NCI-H2107 (cell line): ENCODE results near the gene TNPO2.
"Not testable (repeated sequence)": the region's sequence is repeated elsewhere in the genome, so short reads cannot be mapped to it uniquely, and the experiment has no call there.

Source experiments
- DNase-seq: peaks from one replicate; lab custom pipeline; 2025; lab: John Stamatoyannopoulos, UW

Gene TNPO2

GRCh38 chr19:12705169-12705568 lies 18.6 kb downstream of the TNPO2 start:
- DNase-seq: no peak

DNA sequence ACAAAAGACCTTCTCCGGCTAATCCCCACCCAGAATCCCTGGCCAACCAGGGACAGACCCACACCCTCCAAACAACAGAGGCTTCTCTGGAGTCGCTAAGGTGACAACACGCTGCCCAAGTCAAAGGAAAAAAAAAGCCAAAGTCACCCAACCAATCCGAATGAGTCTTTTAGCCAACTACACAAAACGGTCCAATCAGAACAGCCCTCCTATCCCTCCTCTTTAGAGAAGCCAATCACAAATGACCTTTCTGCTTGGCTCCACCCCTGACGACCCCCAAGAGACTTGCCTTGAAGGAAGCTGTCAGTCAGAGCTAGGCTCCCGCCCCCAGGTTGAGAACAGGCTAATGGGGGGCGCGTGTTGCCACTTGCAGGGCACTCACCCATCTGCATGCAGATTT lies 20.7 kb downstream of the TNPO2 start:
- DNase-seq: no peak

DNA sequence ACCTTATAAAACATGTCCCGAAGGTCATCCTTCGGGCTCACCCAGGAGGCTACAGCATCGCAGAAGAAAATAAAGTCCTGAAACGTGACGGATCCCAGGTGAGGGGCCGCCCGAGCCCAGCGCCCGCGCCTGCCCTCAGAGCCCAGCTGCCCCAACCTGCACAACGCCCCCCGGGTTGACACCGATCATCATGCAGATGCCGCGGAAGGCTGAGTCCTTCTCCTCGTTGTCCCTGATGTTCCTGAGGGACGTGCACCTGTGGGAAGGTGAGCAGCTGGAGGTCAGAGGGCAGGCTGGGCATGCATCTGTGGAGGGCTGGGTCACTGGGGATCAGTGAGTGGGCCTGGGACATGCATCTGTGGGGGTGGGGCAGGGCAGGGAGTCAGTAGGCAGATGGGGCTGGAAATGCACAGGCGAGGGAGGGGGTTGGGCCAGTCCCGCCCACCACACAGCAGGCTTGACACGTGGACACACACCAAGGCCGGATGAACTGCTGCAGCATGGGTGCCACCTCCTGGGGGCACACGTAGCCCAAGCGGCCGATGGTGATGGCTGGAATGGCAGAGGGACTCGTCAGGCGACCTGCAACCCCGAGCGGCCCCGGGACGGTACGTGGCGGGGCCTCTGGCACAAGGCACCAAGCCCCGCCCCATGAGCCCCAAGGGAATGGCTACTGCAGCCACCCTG lies 22.0 kb downstream of the TNPO2 start:
- DNase-seq: no peak

- no peak for DNase-seq
These were observed 25.6 kb downstream of the TNPO2 start for GRCh38 chr19:12698138-12698537.

- not testable (repeated sequence) for DNase-seq
These were observed 26.3 kb downstream of the TNPO2 start for GRCh38 chr19:12697425-12697824.

GRCh38 chr19:12696366-12697335 lies 27.1 kb downstream of the TNPO2 start, which contains the start of gene FBXW9:
Gene FBXW9 (minus strand): TSS chr19:12696631. CDS start chr19:12696581, 50 bp downstream.
- DNase-seq: peak; percentile 78

DNA sequence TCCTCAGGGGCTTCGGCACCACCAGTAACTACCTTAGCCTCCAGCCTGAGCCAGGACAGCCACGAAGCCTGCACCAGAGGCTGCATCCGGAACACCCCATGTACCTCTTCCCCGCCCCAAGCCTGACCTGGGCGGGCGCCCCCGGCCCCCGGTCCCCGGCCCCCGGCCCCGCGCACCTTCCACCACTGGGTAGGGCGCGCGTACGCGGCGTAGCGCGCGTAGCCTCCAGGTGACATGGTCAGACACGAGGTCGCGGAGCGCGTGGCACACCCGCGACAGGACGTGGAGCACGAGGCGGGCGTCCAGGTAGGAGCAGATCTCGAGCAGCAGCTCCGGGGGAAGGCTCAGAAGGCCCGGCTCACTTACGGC lies 27.8 kb downstream of the TNPO2 start:
- DNase-seq: no peak

GRCh38 chr19:12695514-12695913 lies 28.2 kb downstream of the TNPO2 start:
- no peak for DNase-seq

- DNase-seq: no peak
These were observed 28.6 kb downstream of the TNPO2 start for GRCh38 chr19:12695096-12695495.

- DNase-seq: no peak
These were observed 29.1 kb downstream of the TNPO2 start for GRCh38 chr19:12694641-12695040.

- no peak for DNase-seq
These were observed 30.8 kb downstream of the TNPO2 start for GRCh38 chr19:12692960-12693359.

- no peak for DNase-seq
These were observed 34.0 kb downstream of the TNPO2 start for GRCh38 chr19:12689581-12690216.

- no peak for DNase-seq
These were observed 34.7 kb downstream of the TNPO2 start for GRCh38 chr19:12689012-12689411.

DNA sequence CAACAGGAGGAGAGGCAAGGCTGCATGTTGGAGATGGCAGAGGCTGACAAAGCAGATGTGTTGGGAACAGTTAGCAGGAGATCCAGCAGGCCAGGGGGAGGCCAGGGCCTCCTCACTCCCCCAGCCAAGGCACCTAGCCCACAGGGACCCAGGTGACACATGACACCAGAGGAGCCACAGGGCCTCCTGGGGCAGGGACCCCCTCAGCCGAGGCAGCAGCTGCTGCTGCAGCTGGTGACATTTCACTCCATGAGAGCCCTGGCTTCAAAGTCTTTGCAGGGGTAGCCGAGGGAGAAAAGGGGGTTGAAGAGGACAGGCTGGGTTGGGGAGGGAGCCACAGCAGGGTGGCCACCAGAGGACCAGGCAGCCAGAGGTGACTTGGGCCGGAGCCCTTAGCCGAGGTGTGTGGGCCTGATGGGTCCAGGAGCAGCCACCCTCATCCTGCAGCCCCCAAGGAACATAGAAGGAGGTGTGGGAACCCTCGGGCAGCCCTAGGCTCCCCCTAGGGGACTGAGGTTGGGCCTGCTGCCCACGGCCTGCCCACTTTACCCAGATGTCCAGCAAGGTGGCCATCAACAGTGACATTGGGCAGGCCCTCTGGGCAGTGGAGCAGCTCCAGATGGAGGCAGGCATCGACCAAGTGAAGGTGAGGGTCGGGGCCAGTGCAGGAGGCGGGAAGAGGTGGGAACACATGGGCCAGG lies 36.1 kb downstream of the TNPO2 start, which contains the start of gene GNG14:
Gene GNG14, plus strand, starts transcription at position 503 of the 701 bp plus-strand sequence. Its CDS starts 51 bp downstream, at position 554.
- DNase-seq: no peak

DNA sequence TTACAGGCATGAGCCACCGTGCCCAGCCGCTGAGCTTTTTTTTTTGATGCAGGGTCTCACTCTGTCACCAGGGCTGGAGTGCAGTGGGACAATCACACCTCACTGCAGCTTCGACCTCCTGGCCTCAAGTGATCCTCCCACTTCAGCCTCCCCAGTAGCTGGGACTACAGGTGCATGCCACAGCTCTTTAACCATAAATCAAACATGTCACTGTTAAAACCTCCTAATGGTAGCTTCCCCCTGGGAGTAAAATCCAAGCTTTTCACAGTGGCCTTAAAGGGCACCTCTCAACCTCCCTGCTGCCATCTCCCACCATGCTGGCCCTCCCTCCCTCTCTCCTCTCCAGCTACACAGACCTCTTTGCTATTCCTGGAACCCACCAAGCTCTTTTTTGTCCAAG lies 37.9 kb downstream of the TNPO2 start:
- DNase-seq: no peak

DNA sequence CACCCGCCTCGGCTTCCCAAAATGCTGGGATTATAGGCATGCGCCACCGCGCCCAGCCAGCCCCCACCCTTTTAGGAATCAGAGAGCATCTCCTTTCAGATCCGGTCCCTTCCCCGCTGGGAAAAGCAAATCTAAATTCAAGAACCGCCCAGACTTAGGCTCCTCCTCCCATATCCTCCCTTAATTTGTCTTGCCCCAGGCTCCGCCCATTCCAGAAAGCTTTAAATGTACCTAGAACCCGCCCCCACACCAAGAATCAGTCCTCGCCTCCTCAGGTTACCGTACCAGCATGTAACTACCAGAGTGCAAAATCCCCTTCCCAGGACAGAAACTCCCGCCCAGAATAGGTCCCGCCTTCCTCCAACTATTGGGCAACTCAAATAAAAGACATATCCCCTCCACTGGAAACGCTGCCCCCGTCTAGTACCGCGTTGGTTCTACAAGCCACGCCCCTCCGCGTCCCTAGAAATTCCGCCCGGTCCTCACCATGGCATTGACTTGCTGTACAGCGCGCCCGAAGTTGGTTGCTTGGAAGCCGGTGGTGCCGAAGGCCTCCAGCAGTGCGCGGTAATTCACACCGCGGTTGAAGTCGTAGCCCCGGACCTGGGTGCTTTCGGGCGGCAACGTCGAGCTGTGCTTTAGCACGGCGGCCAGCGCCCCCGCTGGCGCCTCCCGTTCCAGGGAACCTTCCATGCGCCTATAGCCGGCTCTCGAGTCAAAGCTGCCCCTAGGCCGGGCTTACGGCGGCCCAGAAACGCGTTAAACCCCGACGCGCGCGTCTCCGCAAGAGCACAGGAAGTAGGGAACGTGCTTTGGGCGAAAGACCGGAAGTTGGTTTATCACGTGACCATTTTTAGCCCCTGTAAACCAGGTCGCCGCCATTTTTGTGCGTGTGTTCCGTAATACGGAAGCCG lies 42.4 kb downstream of the TNPO2 start, which contains the start of gene DHPS:
Gene DHPS, minus strand, starts transcription at position 807 of the 914 bp plus-strand sequence. Its CDS starts 114 bp downstream, at position 693.
- DNase-seq: peak; percentile 89

DNA sequence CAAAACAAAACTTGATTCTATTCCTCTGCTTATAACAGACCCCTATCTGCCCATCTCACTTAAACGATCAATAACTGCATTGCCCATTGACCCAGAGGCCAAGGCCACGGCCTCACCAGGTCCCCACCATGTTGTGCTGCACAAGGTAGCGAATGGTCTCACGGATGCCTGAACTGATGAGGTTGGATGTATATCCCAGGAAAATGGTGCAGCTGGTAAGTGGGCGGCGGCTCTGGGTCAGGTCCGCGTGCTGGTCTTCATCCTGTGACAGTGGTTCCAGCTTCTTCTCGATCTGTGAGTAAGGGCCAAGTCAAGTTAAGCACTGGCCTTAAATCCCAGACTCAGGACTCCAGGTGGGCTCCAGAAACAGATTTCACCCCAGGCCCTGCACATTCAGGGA lies 43.7 kb downstream of the TNPO2 start:
- DNase-seq: no peak

- DNase-seq: not testable (repeated sequence)
These were observed 45.7 kb downstream of the TNPO2 start for GRCh38 chr19:12678039-12678438.

DNA sequence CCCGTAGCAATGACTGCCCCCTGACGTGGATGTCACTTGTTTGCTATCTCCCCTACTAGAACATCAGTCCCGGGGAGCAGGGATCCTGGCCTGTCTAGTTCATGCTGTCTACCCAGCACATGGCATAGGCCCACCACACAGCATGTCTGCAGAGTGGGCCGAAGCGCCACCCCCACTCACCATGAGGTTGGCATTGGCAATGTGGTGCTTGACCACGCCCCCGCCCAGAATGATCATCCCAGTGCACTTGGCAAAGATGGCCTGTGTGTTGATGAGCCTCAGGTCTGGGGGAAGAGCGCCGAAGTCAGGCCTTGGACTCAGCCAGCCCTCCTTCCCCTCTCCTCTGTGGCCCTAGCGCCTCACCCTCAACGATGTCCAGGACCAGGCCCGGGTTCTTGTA lies 46.8 kb downstream of the TNPO2 start:
- DNase-seq: no peak

DNA sequence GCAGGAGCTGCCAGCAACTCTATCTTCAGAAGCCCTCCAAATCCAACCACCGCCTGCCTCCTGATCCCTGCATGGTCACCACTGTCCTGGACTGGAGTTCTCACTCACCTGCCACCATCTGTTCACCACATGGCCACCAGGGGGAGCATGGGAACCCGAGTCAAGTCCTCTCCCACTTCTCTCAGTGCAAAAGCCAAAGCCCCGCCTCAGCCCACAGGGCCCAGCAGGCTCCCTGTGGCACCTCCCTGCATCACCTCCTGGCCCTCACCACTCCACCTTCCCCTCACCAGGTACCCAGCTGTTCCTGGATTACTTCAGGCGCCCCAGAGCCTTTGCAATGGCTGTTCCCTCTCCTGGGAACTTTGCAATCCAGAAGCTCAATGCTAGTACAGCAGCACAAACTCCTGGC lies 47.3 kb downstream of the TNPO2 start:
- DNase-seq: peak; percentile 37

DNA sequence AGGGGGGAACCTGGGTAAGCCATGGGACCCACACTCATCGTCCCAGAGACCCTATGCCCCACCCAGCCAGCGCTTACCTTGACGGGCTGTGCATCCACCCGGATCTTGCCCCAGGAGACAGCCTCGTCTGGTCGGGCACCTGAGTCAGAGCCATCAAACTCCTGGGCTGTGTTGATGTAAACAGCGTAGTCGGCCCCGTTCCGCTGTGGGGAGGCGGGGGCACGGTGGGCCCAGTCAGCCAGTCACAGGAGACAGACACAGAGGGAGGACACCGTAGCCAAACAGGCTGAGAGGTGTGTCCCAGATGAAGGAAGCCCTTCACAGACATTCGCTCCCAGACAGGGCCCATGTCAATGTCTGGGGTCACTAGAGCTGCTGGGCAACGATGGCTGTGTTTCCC lies 47.8 kb downstream of the TNPO2 start:
- DNase-seq: no peak
